Muscle layer of duodenum (tissue), 2 donors: ENCODE results near the gene LLGL1.
"Not testable (repeated sequence)": the region's sequence is repeated elsewhere in the genome, so short reads cannot be mapped to it uniquely, and the experiment has no call there.

Source experiments
- H3K27ac ChIP-seq: one replicate; pipeline ENCODE4 v1.7.0; 2013; ENCODE audit warnings: mild to moderate bottlenecking, low read length
- H3K27me3 ChIP-seq: one replicate; pipeline ENCODE4 v1.7.0; 2013; ENCODE audit warnings: low read depth, mild to moderate bottlenecking, control low read depth, low read length
- H3K36me3 ChIP-seq, 2 donors: one replicate each; pipeline ENCODE4 v1.7.0; 2013; ENCODE audit warnings: low read length in 2 of 2, control low read depth in 1 of 2, mild to moderate bottlenecking in 1 of 2; ENCODE audit not compliant: insufficient read depth in 2 of 2, control insufficient read depth in 1 of 2
- H3K4me1 ChIP-seq, 2 donors: one replicate each; pipeline ENCODE4 v1.7.0; 2013; ENCODE audit warnings: low read length in 2 of 2, mild to moderate bottlenecking in 2 of 2, control low read depth in 1 of 2, moderate library complexity in 1 of 2; ENCODE audit not compliant: insufficient read depth in 2 of 2, control insufficient read depth in 1 of 2
- H3K4me3 ChIP-seq, 2 donors: one replicate each; pipeline ENCODE4 v1.7.0; 2013; ENCODE audit warnings: low read length in 2 of 2, low read depth in 1 of 2, mild to moderate bottlenecking in 1 of 2
- H3K9me3 ChIP-seq, 2 donors: one replicate each; pipeline ENCODE4 v1.7.0; 2013; ENCODE audit warnings: low read length in 2 of 2, control low read depth in 1 of 2, mild to moderate bottlenecking in 1 of 2; ENCODE audit not compliant: control insufficient read depth in 1 of 2
- donor health status: healthy.

The LLGL1 gene

GRCh38 chr17:18194804-18195203, 30.6 kb upstream of the LLGL1 start:
- Histone ChIP-seq H3K36me3 (peaks cover 31 to 38% of the 10 kb centered on the region in 2 donors), H3K27ac (no peak overlapping the region), H3K4me3 (no peak overlapping the region), H3K9me3 (no peaks in the 10 kb centered on the region), H3K4me1 (peaks cover 15 to 55% of the 10 kb centered on the region in 2 donors), H3K27me3 (no peaks in the 10 kb centered on the region)

GRCh38 chr17:18195246-18195645, 30.2 kb upstream of the LLGL1 start:
- Histone ChIP-seq H3K27me3 (no peaks in the 10 kb centered on the region), H3K9me3 (no peaks in the 10 kb centered on the region), H3K4me3 (no peak overlapping the region), H3K36me3 (peaks cover 31 to 38% of the 10 kb centered on the region in 2 donors), H3K27ac (no peak overlapping the region), H3K4me1 (peaks cover 15 to 52% of the 10 kb centered on the region in 2 donors)

GRCh38 chr17:18197535-18198194, 27.8 kb upstream of the LLGL1 start:
- Histone ChIP-seq H3K4me3 (no peak overlapping the region), H3K27me3 (no peaks in the 10 kb centered on the region), H3K9me3 (no peaks in the 10 kb centered on the region), H3K27ac (no peak overlapping the region), H3K4me1 (peaks cover 4 to 40% of the 10 kb centered on the region in 2 donors), H3K36me3 (peaks cover 31 to 42% of the 10 kb centered on the region in 2 donors)

- no peaks in the 10 kb centered on the region for H3K9me3 ChIP-seq
- peaks cover 36 to 47% of the 10 kb centered on the region in 2 donors for H3K36me3 ChIP-seq
- H3K4me1 ChIP-seq = peaks cover 4 to 40% of the 10 kb centered on the region in 2 donors
- no peaks in the 10 kb centered on the region for H3K27me3 ChIP-seq
- H3K4me3 ChIP-seq = no peak overlapping the region
- H3K27ac ChIP-seq = no peak overlapping the region
These were observed 26.9 kb upstream of the LLGL1 start for GRCh38 chr17:18198530-18198929.

GRCh38 chr17:18201108-18201507, 24.3 kb upstream of the LLGL1 start:
- Histone ChIP-seq H3K27ac (no peak overlapping the region), H3K4me1 (peaks cover 4 to 44% of the 10 kb centered on the region in 2 donors), H3K4me3 (no peak overlapping the region), H3K27me3 (no peaks in the 10 kb centered on the region), H3K9me3 (no peaks in the 10 kb centered on the region), H3K36me3 (peaks cover 37 to 43% of the 10 kb centered on the region in 2 donors)

GRCh38 chr17:18203308-18203707, 22.1 kb upstream of the LLGL1 start:
- Histone ChIP-seq H3K4me3 (no peak overlapping the region), H3K27me3 (no peaks in the 10 kb centered on the region), H3K4me1 (peaks cover 0 to 34% of the 10 kb centered on the region in 2 donors), H3K9me3 (no peaks in the 10 kb centered on the region), H3K27ac (no peak overlapping the region), H3K36me3 (peaks cover 38 to 52% of the 10 kb centered on the region in 2 donors)

- no peaks in the 10 kb centered on the region for H3K9me3 ChIP-seq
- no peak overlapping the region for H3K4me3 ChIP-seq
- peaks cover 57 to 69% of the 10 kb centered on the region in 2 donors for H3K36me3 ChIP-seq
- H3K27ac ChIP-seq = no peak overlapping the region
- no peaks in the 10 kb centered on the region for H3K27me3 ChIP-seq
- peaks cover 0 to 15% of the 10 kb centered on the region in 2 donors for H3K4me1 ChIP-seq
These were observed 19.6 kb upstream of the LLGL1 start for GRCh38 chr17:18205861-18206260.

GRCh38 chr17:18206962-18207361, 18.5 kb upstream of the LLGL1 start:
- H3K27me3 ChIP-seq = no peaks in the 10 kb centered on the region
- H3K36me3 ChIP-seq = peaks cover 60 to 72% of the 10 kb centered on the region in 2 donors
- H3K27ac ChIP-seq = no peak overlapping the region
- no peaks in the 10 kb centered on the region for H3K9me3 ChIP-seq
- no peak overlapping the region for H3K4me3 ChIP-seq
- H3K4me1 ChIP-seq = peaks cover 0 to 12% of the 10 kb centered on the region in 2 donors

GRCh38 chr17:18208092-18208491, 17.3 kb upstream of the LLGL1 start:
- H3K36me3 ChIP-seq = peaks cover 59 to 67% of the 10 kb centered on the region in 2 donors
- no peak overlapping the region for H3K27ac ChIP-seq
- H3K4me1 ChIP-seq = peaks cover 0 to 12% of the 10 kb centered on the region in 2 donors
- H3K9me3 ChIP-seq = no peaks in the 10 kb centered on the region
- no peaks in the 10 kb centered on the region for H3K27me3 ChIP-seq
- H3K4me3 ChIP-seq = no peak overlapping the region

GRCh38 chr17:18213666-18214270, 11.7 kb upstream of the LLGL1 start:
- no peaks in the 10 kb centered on the region for H3K9me3 ChIP-seq
- no peak overlapping the region for H3K4me3 ChIP-seq
- no peak overlapping the region for H3K27ac ChIP-seq
- H3K27me3 ChIP-seq = no peaks in the 10 kb centered on the region
- H3K4me1 ChIP-seq = peaks cover 0 to under 1% of the 10 kb centered on the region in 2 donors
- peaks cover 19 to 24% of the 10 kb centered on the region in 2 donors for H3K36me3 ChIP-seq

GRCh38 chr17:18216906-18217305, 8.5 kb upstream of the LLGL1 start:
- not testable (repeated sequence) for H3K9me3 ChIP-seq, H3K4me1 ChIP-seq, H3K27ac ChIP-seq, H3K4me3 ChIP-seq, H3K36me3 ChIP-seq, H3K27me3 ChIP-seq
